ENCODE measurements around the gene SLC4A4. TPM values are rescaled to one million over a fixed set of nuclear protein-coding genes. Genes with fewer than 3 reads are reported as not detected.

SLC4A4 gene
- 100 to 1,000 TPM; 231 to 400 (median 278) TPM for total RNA-seq
- polyA plus RNA-seq, result 100 to 1,000 TPM in 1 of 2 donors, 10 to 100 TPM in 1; 84.1 to 149 TPM

- H3K4me1 ChIP-seq, result no peaks in the 10 kb centered on the region
- FAIRE-seq (no peak), ATAC-seq (peak in 1 of 4 donors; percentile 14), DNase-seq (no peak)
- no peaks in the 10 kb centered on the region for H3K9me3 ChIP-seq
- peaks cover 0 to 5% (median 0%) of the 10 kb centered on the region in 3 donors for H3K36me3 ChIP-seq
- TF ChIP-seq CTCF (IDR thresholded peaks at IDR 0.05), result no peak
- no peak within 1 kb of the TSS for H3K27ac ChIP-seq
- no peaks in the 10 kb centered on the region for H3K27me3 ChIP-seq
- WGBS, 2 donors, result 72 to 75% methylated on average over 8 of the region's 8 CpGs
- no peak within 1 kb of the TSS for H3K4me3 ChIP-seq
- intact Hi-C loops (cut with DNase I), result no loop called here
Observed at GRCh38 chr4:71338846-71339593, at the start of gene SLC4A4. Gene SLC4A4, plus strand, starts transcription at chr4:71339020.

- Histone ChIP-seq H3K36me3 (no peaks in the 10 kb centered on the region), H3K27ac (peak overlapping the region in 2 of 4 donors; percentile 13 to 37), H3K9me3 (no peaks in the 10 kb centered on the region), H3K27me3 (no peaks in the 10 kb centered on the region), H3K4me3 (no peak overlapping the region), H3K4me1 (peaks cover 0 to 23% (median 19%) of the 10 kb centered on the region in 3 donors)
- intact Hi-C loops (cut with DNase I), result no loop called here
- FAIRE-seq, result no peak
- no peak for DNase-seq
- WGBS, 2 donors, result 71 to 73% methylated on average over 3 of the region's 3 CpGs
- ATAC-seq, result peak in 1 of 4 donors; percentile 10
- no peak for TF ChIP-seq CTCF (IDR thresholded peaks at IDR 0.05)
Observed at GRCh38 chr4:71290074-71290473, 48.7 kb upstream of the SLC4A4 start.

GRCh38 chr4:71290476-71290875 lies 48.3 kb upstream of the SLC4A4 start:
- peak in 1 of 4 donors; percentile 6 for ATAC-seq
- no peak for FAIRE-seq
- intact Hi-C loops (cut with DNase I), result no loop called here
- no peak for DNase-seq
- Histone ChIP-seq H3K27me3 (no peaks in the 10 kb centered on the region), H3K36me3 (no peaks in the 10 kb centered on the region), H3K4me1 (peaks cover 0 to 23% (median 19%) of the 10 kb centered on the region in 3 donors), H3K9me3 (no peaks in the 10 kb centered on the region), H3K4me3 (no peak overlapping the region), H3K27ac (peak overlapping the region in 1 of 4 donors; percentile 10)
- 75 to 80% methylated on average over 1 of the region's 1 CpG for WGBS, 2 donors
- no peak for TF ChIP-seq CTCF (IDR thresholded peaks at IDR 0.05)

GRCh38 chr4:71292228-71292627 lies 46.6 kb upstream of the SLC4A4 start:
- Histone ChIP-seq H3K4me3 (no peak overlapping the region), H3K27ac (no peak overlapping the region), H3K36me3 (no peaks in the 10 kb centered on the region), H3K4me1 (peaks cover 0 to 18% (median 15%) of the 10 kb centered on the region in 3 donors), H3K27me3 (no peaks in the 10 kb centered on the region), H3K9me3 (no peaks in the 10 kb centered on the region)
- DNase-seq (no peak), ATAC-seq (no peak), FAIRE-seq (no peak)
- no peak for TF ChIP-seq CTCF (IDR thresholded peaks at IDR 0.05)
- intact Hi-C loops (cut with DNase I), result no loop called here
- 74 to 78% methylated on average over 1 of the region's 1 CpG for WGBS, 2 donors

- intact Hi-C loops (cut with DNase I), result no loop called here
- WGBS, 2 donors, result 73 to 76% methylated on average over 5 of the region's 5 CpGs
- Histone ChIP-seq H3K4me3 (no peak overlapping the region), H3K36me3 (no peaks in the 10 kb centered on the region), H3K9me3 (no peaks in the 10 kb centered on the region), H3K4me1 (peaks cover 0 to 15% (median 12%) of the 10 kb centered on the region in 3 donors), H3K27me3 (no peaks in the 10 kb centered on the region), H3K27ac (peak overlapping the region in 1 of 4 donors; percentile 6)
- no peak for FAIRE-seq
- ATAC-seq, result no peak
- no peak for DNase-seq
- no peak for TF ChIP-seq CTCF (IDR thresholded peaks at IDR 0.05)
Observed at GRCh38 chr4:71293705-71294104, 45.1 kb upstream of the SLC4A4 start.
